Ammon's horn (tissue), 1 donor: ENCODE measurements around the gene SND1.
A peak's percentile ranks its signal among the peaks of the same experiment; 100 is the strongest.

Source experiments
- DNase-seq: peaks from one replicate; pipeline ENCODE4 v3.0.0-alpha.2; 2016; ENCODE audit warnings: low spot score

Gene SND1

DNA sequence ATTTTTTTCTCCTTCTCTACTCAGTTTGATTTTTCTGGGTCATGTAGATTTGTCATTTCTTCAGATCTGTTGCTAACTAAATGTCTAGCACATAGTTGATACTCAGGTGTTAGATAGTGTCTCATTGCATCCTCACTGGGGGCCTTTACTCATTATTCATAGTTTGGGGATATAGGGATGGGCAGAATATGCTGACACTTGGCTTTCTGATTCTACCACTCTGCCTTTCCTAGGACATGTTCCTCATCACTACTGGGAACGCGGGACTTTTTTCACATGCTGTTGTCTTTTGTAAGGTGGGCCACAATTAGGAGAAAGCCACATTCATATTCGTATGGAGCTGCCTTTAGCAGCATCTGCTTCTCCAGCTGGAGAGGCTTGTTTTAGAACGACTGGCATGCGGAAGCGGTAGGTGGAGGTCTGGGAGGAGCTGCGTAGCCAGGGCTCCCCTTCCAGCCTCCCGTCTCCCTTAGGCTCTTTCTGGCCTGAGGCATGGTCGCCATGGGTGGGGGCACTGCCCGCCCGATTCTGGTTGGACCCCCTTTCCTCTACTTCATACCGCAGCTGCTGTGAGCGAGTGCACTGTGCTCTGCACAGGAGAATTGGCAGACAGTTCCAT is 78.8 kb downstream of the SND1 start:
- no peak for DNase-seq

GRCh38 chr7:127731431-127732080 is 79.6 kb downstream of the SND1 start:
- DNase-seq = no peak

GRCh38 chr7:127732306-127732705 is 80.3 kb downstream of the SND1 start:
- DNase-seq = peak; percentile 14

DNA sequence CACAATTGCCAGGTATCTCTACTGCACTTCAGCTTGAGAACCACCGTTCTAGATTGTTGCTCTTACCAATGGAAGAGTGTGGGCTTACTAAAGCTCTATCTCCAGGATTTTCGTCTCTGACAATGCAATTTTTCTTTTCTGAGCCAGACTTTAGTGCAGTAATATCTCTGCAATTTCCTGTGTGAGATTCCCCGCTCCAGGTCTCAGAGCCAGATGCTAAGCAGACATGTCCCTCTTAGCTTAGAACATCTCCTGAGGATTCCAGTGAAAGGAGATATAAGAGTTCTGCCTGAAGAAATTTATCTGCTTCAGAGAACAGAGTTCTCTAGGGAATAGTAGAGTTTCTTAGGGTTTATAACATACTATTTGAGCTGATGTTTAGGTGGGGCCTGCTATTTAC is 82.0 kb downstream of the SND1 start:
- no peak for DNase-seq

- DNase-seq = no peak
Observed at GRCh38 chr7:127736511-127736910, 84.5 kb downstream of the SND1 start.

DNA sequence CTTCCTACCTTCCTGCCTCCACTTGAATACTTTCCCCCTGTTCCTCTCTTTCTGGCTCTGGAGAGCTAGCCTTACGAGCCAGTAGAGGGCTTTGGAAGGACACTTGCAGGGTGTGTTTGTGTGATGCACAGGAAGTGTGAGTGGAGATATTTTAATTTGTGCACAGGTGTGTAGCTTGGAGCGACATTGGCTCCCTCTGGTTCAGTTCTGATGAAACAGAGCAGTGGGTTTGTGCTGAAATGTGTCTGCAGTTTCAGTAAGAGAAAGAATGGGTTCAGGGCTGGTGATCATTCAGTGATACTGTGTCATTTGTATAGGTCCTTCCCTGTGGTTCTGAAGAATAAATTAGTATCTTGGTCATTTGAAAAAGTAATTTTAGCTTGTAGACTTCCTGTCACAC is 86.9 kb downstream of the SND1 start:
- no peak for DNase-seq

- no peak for DNase-seq
Observed at GRCh38 chr7:127741764-127742375, 89.9 kb downstream of the SND1 start.

GRCh38 chr7:127745445-127745844 is 93.5 kb downstream of the SND1 start:
- no peak for DNase-seq

- no peak for DNase-seq
Observed at GRCh38 chr7:127751062-127751461, 99.1 kb downstream of the SND1 start.

GRCh38 chr7:127751490-127752448 is 99.8 kb downstream of the SND1 start:
- no peak for DNase-seq

- no peak for DNase-seq
Observed at GRCh38 chr7:127752829-127753228, 100.8 kb downstream of the SND1 start.

DNA sequence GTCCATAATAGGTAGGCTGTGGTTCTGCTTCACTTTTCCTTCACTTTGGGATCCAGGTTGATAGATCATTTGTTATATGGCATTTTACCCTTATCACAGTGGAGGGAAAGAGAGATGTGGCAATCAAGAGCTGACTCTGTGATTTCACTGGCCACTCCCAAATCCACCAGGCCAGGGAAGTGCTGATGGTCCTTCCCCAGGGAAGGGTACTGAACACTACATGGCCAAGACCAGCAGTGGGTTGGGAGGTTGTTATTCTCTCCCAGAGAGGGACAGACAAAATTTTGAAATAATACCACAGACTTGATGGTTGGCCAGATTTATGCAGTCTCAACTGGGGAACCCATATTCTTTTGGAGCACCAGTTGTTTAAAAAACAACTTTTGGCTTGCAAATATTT is 102.5 kb downstream of the SND1 start:
- DNase-seq = no peak

DNA sequence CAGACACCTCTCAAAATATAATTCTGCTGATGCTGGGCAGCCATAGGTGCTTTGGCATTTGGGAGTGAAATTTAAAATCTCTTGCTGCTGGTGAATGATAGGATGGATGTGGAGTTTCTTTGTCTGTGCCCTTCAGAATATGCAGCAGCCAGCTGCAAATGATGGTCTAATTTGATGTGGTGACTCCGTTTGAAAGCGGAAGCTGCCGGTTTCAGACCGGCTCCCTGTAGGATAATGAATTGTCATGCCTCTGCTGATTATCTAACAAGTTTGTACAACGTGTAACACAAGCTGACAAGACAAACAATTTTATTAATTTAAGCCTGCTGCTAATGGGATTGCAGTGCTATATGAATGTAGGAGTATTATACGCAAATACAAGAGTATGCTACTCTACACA is 103.5 kb downstream of the SND1 start:
- peak; percentile 27 for DNase-seq

- no peak for DNase-seq
Observed at GRCh38 chr7:127755965-127756364, 104.0 kb downstream of the SND1 start.

GRCh38 chr7:127758105-127758504 is 106.1 kb downstream of the SND1 start:
- no peak for DNase-seq

GRCh38 chr7:127758845-127759244 is 106.9 kb downstream of the SND1 start:
- no peak for DNase-seq

GRCh38 chr7:127759945-127760421 is 108.0 kb downstream of the SND1 start:
- DNase-seq = no peak

GRCh38 chr7:127760436-127761031 is 108.5 kb downstream of the SND1 start:
- DNase-seq = no peak

- DNase-seq = no peak
Observed at GRCh38 chr7:127761196-127761595, 109.2 kb downstream of the SND1 start.

- DNase-seq = no peak
Observed at GRCh38 chr7:127764681-127765080, 112.7 kb downstream of the SND1 start.

GRCh38 chr7:127765150-127765549 is 113.2 kb downstream of the SND1 start:
- DNase-seq = no peak
